Endodermal cell (in vitro differentiated cells): ENCODE measurements around the gene PIP5K1C. TPM values are rescaled to one million over a fixed set of nuclear protein-coding genes. Genes with fewer than 3 reads are reported as not detected.
A peak's percentile ranks its signal among the peaks of the same experiment; 100 is the strongest.

ENCODE experiments used
- DNase-seq: peaks from one replicate; pipeline ENCODE4 v3.0.0-alpha.2; 2017
- H3K27ac ChIP-seq: 2 replicates; pipeline ENCODE4 v1.5.1; 2013; ENCODE audit warnings: mild to moderate bottlenecking, low read depth, low read length, moderate library complexity
- H3K27me3 ChIP-seq: 2 replicates; pipeline ENCODE4 v1.6.1; 2013; ENCODE audit warnings: mild to moderate bottlenecking, low read length, moderate library complexity; ENCODE audit not compliant: insufficient read depth, control insufficient read depth, poor library complexity, severe bottlenecking
- H3K36me3 ChIP-seq: 2 replicates; pipeline ENCODE4 v1.7.0; 2013; ENCODE audit warnings: mild to moderate bottlenecking, low read length, moderate library complexity; ENCODE audit not compliant: control insufficient read depth, insufficient read depth
- H3K4me1 ChIP-seq: one replicate; pipeline ENCODE4 v1.7.0; 2013; ENCODE audit warnings: low read length; ENCODE audit not compliant: control insufficient read depth, insufficient read depth
- H3K4me3 ChIP-seq: 2 replicates; pipeline ENCODE4 v1.5.1; 2013; ENCODE audit warnings: mild to moderate bottlenecking, low read length, moderate library complexity
- H3K9ac ChIP-seq: 2 replicates; pipeline ENCODE4 v1.6.1; 2013; ENCODE audit warnings: mild to moderate bottlenecking, low read length, moderate library complexity; ENCODE audit not compliant: poor library complexity, severe bottlenecking; ENCODE audit errors: extremely low read depth
- H3K9me3 ChIP-seq: 2 replicates; pipeline ENCODE4 v1.6.1; 2013; ENCODE audit warnings: mild to moderate bottlenecking, low read length, moderate library complexity; ENCODE audit not compliant: control insufficient read depth
- H3K27ac Mint-ChIP-seq: 2 replicates; pipeline ENCODE4 v1.8.0; 2020; ENCODE audit warnings: mixed read lengths
- H3K27me3 Mint-ChIP-seq: 2 replicates; pipeline ENCODE4 v1.8.0; 2021; ENCODE audit warnings: mild to moderate bottlenecking, mixed read lengths; ENCODE audit not compliant: insufficient read depth
- H3K36me3 Mint-ChIP-seq: 2 replicates; pipeline ENCODE4 v1.8.0; 2020; ENCODE audit warnings: low read depth, mixed read lengths
- H3K4me1 Mint-ChIP-seq: 2 replicates; pipeline ENCODE4 v1.8.0; 2020; ENCODE audit warnings: mixed read lengths
- H3K4me3 Mint-ChIP-seq: 2 replicates; pipeline ENCODE4 v1.8.0; 2020; ENCODE audit warnings: mild to moderate bottlenecking, moderate library complexity, mixed read lengths
- H3K9me3 Mint-ChIP-seq: 2 replicates; pipeline ENCODE4 v1.8.0; 2020; ENCODE audit warnings: mild to moderate bottlenecking, mixed read lengths
- CTCF ChIP-seq: fragments of 200-600 bp; sonication (generic); conservative IDR thresholded peaks from 2 replicates; pipeline ENCODE4 v1.5.0; 2021; ENCODE audit warnings: antibody characterized with exemption, mild to moderate bottlenecking
- WGBS, 2 experiments: methylation state at CpG; one replicate each; pipeline versions ENCODE4 v1.1.5 to v1.1.7; 2013; ENCODE audit warnings: missing lambda C conversion rate in 2 of 2, mixed read lengths in 1 of 2; ENCODE audit not compliant: insufficient coverage in 1 of 2, insufficient read length in 1 of 2; 5-methylcytosine and 5-hydroxymethylcytosine counted together
- total RNA-seq, 2 donors: library from RNA; stranded (reverse); fragmentation: NEBNext Ultra II Directional in 1 of 2; extraction: Animal tissue kit (Norgen Biotek cat#: 25700) in 1 of 2; gene quantifications; 2 replicates in 1 of 2; 3 replicates in 1 of 2; pipeline ENCODE4 v1.2.1, GENCODE V29; 2021

PIP5K1C gene
- total RNA-seq, 2 donors from 2014 or later = 43.5 to 51.5 TPM

GRCh38 chr19:3601021-3601420 is 99.2 kb downstream of the PIP5K1C start:
- whole genome bisulfite sequencing, 2 experiments = 95% methylated on average over 11 of the region's 12 CpGs

GRCh38 chr19:3599776-3600187 is 100.5 kb downstream of the PIP5K1C start:
- WGBS, 2 experiments = 90 to 93% methylated on average over 23 to 28 of the region's 28 CpGs
- Histone ChIP-seq H3K27me3 (no peaks in the 10 kb centered on the region), H3K4me3 (no peak overlapping the region), H3K4me1 (no peaks in the 10 kb centered on the region), H3K36me3 (no peaks in the 10 kb centered on the region), H3K9me3 (no peaks in the 10 kb centered on the region), H3K27ac (no peak overlapping the region), H3K9ac (no peak overlapping the region)
- H3K27ac Mint-ChIP-seq = no peak overlapping the region
- peak; percentile 81 for DNase-seq
- no peaks in the 10 kb centered on the region for H3K36me3 Mint-ChIP-seq
- H3K4me1 Mint-ChIP-seq = no peaks in the 10 kb centered on the region
- peaks cover 2% of the 10 kb centered on the region for H3K27me3 Mint-ChIP-seq
- H3K4me3 Mint-ChIP-seq = no peak overlapping the region
- no peaks in the 10 kb centered on the region for H3K9me3 Mint-ChIP-seq
- TF ChIP-seq CTCF = peak; percentile 68

More at GRCh38 chr19:3601021-3601420, 99.2 kb downstream of the PIP5K1C start:
- TF ChIP-seq CTCF = no peak
- Mint-ChIP-seq H3K27ac (no peak overlapping the region), H3K4me1 (no peaks in the 10 kb centered on the region), H3K36me3 (no peaks in the 10 kb centered on the region), H3K9me3 (no peaks in the 10 kb centered on the region), H3K27me3 (no peaks in the 10 kb centered on the region), H3K4me3 (no peak overlapping the region)
- H3K36me3 ChIP-seq = no peaks in the 10 kb centered on the region
- no peak overlapping the region for H3K9ac ChIP-seq
- peaks cover 12% of the 10 kb centered on the region for H3K27me3 ChIP-seq
- H3K4me3 ChIP-seq = no peak overlapping the region
- H3K4me1 ChIP-seq = no peaks in the 10 kb centered on the region
- H3K9me3 ChIP-seq = no peaks in the 10 kb centered on the region
- H3K27ac ChIP-seq = no peak overlapping the region
- DNase-seq = no peak

GRCh38 chr19:3595521-3596061 is 104.7 kb downstream of the PIP5K1C start:
- Mint-ChIP-seq H3K9me3 (peaks cover 4% of the 10 kb centered on the region), H3K36me3 (no peaks in the 10 kb centered on the region), H3K4me1 (no peaks in the 10 kb centered on the region), H3K27ac (no peak overlapping the region), H3K27me3 (peaks cover 26% of the 10 kb centered on the region), H3K4me3 (no peak overlapping the region)
- Histone ChIP-seq H3K4me1 (no peaks in the 10 kb centered on the region), H3K9me3 (no peaks in the 10 kb centered on the region), H3K9ac (no peak overlapping the region), H3K27me3 (peaks cover 9% of the 10 kb centered on the region), H3K36me3 (no peaks in the 10 kb centered on the region), H3K4me3 (no peak overlapping the region), H3K27ac (no peak overlapping the region)
- no peak for TF ChIP-seq CTCF
- DNase-seq = peak; percentile 31
- WGBS, 2 experiments = 88% methylated on average over 28 to 34 of the region's 34 CpGs
